ENCODE measurements around the gene SLC66A2. TPM values are rescaled to one million over a fixed set of nuclear protein-coding genes. Genes with fewer than 3 reads are reported as not detected.

SLC66A2 gene
- total RNA-seq, 1 experiment from 2014 or later, result 13.0 TPM

GRCh38 chr18:79953971-79954651 is 2.7 kb upstream of the SLC66A2 start:
- H3K27me3 Mint-ChIP-seq (ENCODE audit: low read depth), result peaks cover 87% of the 10 kb centered on the region
- no peak overlapping the region for H3K4me3 Mint-ChIP-seq
- peaks cover 22 to 25% of the 10 kb centered on the region in 2 experiments for H3K4me1 Mint-ChIP-seq

More at GRCh38 chr18:79953971-79954651, 2.7 kb upstream of the SLC66A2 start:
- no peaks in the 10 kb centered on the region for H3K79me2 ChIP-seq (ENCODE audit: insufficient read depth, low read length)
- H2BK15ac ChIP-seq (ENCODE audit: low read depth, low read length), result no peak overlapping the region
- H3K23ac ChIP-seq (ENCODE audit: insufficient read length, low read depth, low read length), result no peak overlapping the region
- no peak overlapping the region for H3K56ac ChIP-seq (ENCODE audit: insufficient read length, low read depth, low read length)
- peaks cover 4% of the 10 kb centered on the region for H3K23me2 ChIP-seq (ENCODE audit: insufficient read length, low read depth, low read length, poor library complexity, severe bottlenecking)
- peaks cover 0 to 1% (median 0%) of the 10 kb centered on the region in 3 experiments; a peak in 1 of 7 replicates for H3K36me3 Mint-ChIP-seq (ENCODE audit: insufficient read depth in 1 of 3, low read depth in 3 of 3)
- no peak for TF ChIP-seq CTCF (conservative IDR thresholded peaks at IDR 0.05)
- H3K9ac ChIP-seq (ENCODE audit: extremely low read depth, insufficient read length, low read length), result no peak overlapping the region
- H2BK20ac ChIP-seq (ENCODE audit: low read depth, low read length, poor library complexity, severe bottlenecking), result no peak overlapping the region
- H3K79me1 ChIP-seq (ENCODE audit: insufficient read depth, low read depth, low read length, poor library complexity, severe bottlenecking), result no peaks in the 10 kb centered on the region
- H4K20me1 ChIP-seq (ENCODE audit: control insufficient read depth, insufficient read depth, insufficient read length), result no peaks in the 10 kb centered on the region
- no peaks in the 10 kb centered on the region; a peak in 1 of 5 replicates for H3K9me3 Mint-ChIP-seq
- no peak overlapping the region for H4K8ac ChIP-seq (replicated peaks; ENCODE audit: insufficient read length, low read depth, low read length)
- no peak overlapping the region for H3K18ac ChIP-seq (ENCODE audit: insufficient read length, low read depth, low read length)
- H2BK5ac ChIP-seq (ENCODE audit: insufficient read length, low read length), result no peak overlapping the region
- H3K27ac ChIP-seq (ENCODE audit: insufficient read length, low read depth, low read length), result no peak overlapping the region
- no peak overlapping the region for H2BK120ac ChIP-seq (ENCODE audit: low read depth, low read length, poor library complexity, severe bottlenecking)
- no CpG with 5 or more reads among the region's 10 CpGs for WGBS (ENCODE audit: extremely low coverage, insufficient read length, low lambda C conversion rate)
- H2BK12ac ChIP-seq (ENCODE audit: insufficient read length, low read depth, low read length), result no peak overlapping the region
- no peak overlapping the region for H3K14ac ChIP-seq (ENCODE audit: insufficient read depth, low read length)
- H2AK5ac ChIP-seq (ENCODE audit: insufficient read length, low read length), result no peak overlapping the region
- H4K5ac ChIP-seq (ENCODE audit: insufficient read length, low read depth, low read length), result no peak overlapping the region
- no peak for DNase-seq
- no peak overlapping the region for H2AFZ ChIP-seq (ENCODE audit: low read length)
- no peak overlapping the region for H3K4me2 ChIP-seq (ENCODE audit: insufficient read depth, insufficient read length, low read length)
- H3T11ph ChIP-seq (ENCODE audit: low read length), result no peak overlapping the region
- H3K4ac ChIP-seq (ENCODE audit: low read depth, low read length), result no peak overlapping the region
- H3K4me1 ChIP-seq (ENCODE audit: insufficient read depth, low read length), result no peaks in the 10 kb centered on the region
- H3K27ac Mint-ChIP-seq, result no peak overlapping the region
- peaks cover 17% of the 10 kb centered on the region for H3K27me3 ChIP-seq (ENCODE audit: insufficient read depth, low read length)
- H4K91ac ChIP-seq (ENCODE audit: insufficient read length, low read depth, low read length), result no peak overlapping the region
- no peaks in the 10 kb centered on the region for H3K9me3 ChIP-seq (ENCODE audit: control insufficient read depth, low read depth, low read length)
